SK-N-SH treated with all-trans-retinoic acid at 6 μM for 48 hours (cell line): ENCODE measurements around the gene MED8.

Experiments used
- ARNTL ChIP-seq: fragments of 450-650 bp; formaldehyde crosslinking; IDR thresholded peaks from 2 replicates; pipeline ENCODE4 v1.5.0; 2020; ENCODE audit warnings: low read depth, mild to moderate bottlenecking, moderate library complexity, borderline replicate concordance
- BACH2 ChIP-seq: fragments of 250-450 bp; sonication (Bioruptor Pico); IDR thresholded peaks from 2 replicates; pipeline ENCODE4 v1.9.0; 2021; ENCODE audit warnings: mild to moderate bottlenecking, borderline replicate concordance
- ESRRG ChIP-seq: fragments of 250-450 bp; sonication (Bioruptor Pico); IDR thresholded peaks from 2 replicates; pipeline ENCODE4 v1.6.1; 2021; ENCODE audit warnings: mild to moderate bottlenecking
- GLIS3 ChIP-seq: fragments of 250-450 bp; sonication (Bioruptor Pico); IDR thresholded peaks from 2 replicates; pipeline ENCODE4 v1.5.0; 2020; ENCODE audit warnings: mild to moderate bottlenecking, moderate library complexity
- ISL1 ChIP-seq: fragments of 250-450 bp; sonication (Bioruptor Pico); IDR thresholded peaks from 2 replicates; pipeline ENCODE4 v2.1.2; 2022; ENCODE audit warnings: mild to moderate bottlenecking, moderate library complexity
- OSR1 ChIP-seq: fragments of 250-450 bp; sonication (Bioruptor Pico); IDR thresholded peaks from 2 replicates; pipeline ENCODE4 v1.8.0; 2022; ENCODE audit warnings: moderate library complexity, mild to moderate bottlenecking, inconsistent platforms
- PPARA ChIP-seq: fragments of 250-450 bp; sonication (Bioruptor Pico); IDR thresholded peaks from 2 replicates; pipeline ENCODE4 v1.5.0; 2020; ENCODE audit warnings: mild to moderate bottlenecking, borderline replicate concordance
- SNAI2 ChIP-seq: fragments of 250-450 bp; sonication (Bioruptor Pico); IDR thresholded peaks from 2 replicates; pipeline ENCODE4 v1.5.0; 2020; ENCODE audit warnings: mild to moderate bottlenecking, moderate library complexity
- ZFP30 ChIP-seq: fragments of 450-650 bp; formaldehyde crosslinking; IDR thresholded peaks from 2 replicates; pipeline ENCODE4 v1.5.0; 2022; ENCODE audit warnings: mild to moderate bottlenecking, moderate library complexity
- ZNF565 ChIP-seq: fragments of 450-650 bp; formaldehyde crosslinking; conservative IDR thresholded peaks from 2 replicates; pipeline ENCODE4 v1.5.0; 2020; ENCODE audit warnings: low read depth, mild to moderate bottlenecking, moderate library complexity
- ZNF70 ChIP-seq: fragments of 450-650 bp; formaldehyde crosslinking; IDR thresholded peaks from 2 replicates; pipeline ENCODE4 v1.5.0; 2020; ENCODE audit warnings: mild to moderate bottlenecking, moderate library complexity
- ZNF8 ChIP-seq: fragments of 450-650 bp; formaldehyde crosslinking; IDR thresholded peaks from 2 replicates; pipeline ENCODE4 v1.5.0; 2020; ENCODE audit warnings: mild to moderate bottlenecking, moderate library complexity
- TF ChIP-seq, protein P1 (sequence below): fragments of 250-450 bp; sonication (Bioruptor Pico); IDR thresholded peaks from 2 replicates; pipeline ENCODE4 v1.8.0; 2020; ENCODE audit warnings: mild to moderate bottlenecking, moderate library complexity, borderline replicate concordance
- TF ChIP-seq, protein P2 (sequence below): fragments of 250-450 bp; sonication (Bioruptor Pico); IDR thresholded peaks from 2 replicates; pipeline ENCODE4 v1.5.1; 2021; ENCODE audit warnings: mild to moderate bottlenecking, moderate library complexity

DNA sequence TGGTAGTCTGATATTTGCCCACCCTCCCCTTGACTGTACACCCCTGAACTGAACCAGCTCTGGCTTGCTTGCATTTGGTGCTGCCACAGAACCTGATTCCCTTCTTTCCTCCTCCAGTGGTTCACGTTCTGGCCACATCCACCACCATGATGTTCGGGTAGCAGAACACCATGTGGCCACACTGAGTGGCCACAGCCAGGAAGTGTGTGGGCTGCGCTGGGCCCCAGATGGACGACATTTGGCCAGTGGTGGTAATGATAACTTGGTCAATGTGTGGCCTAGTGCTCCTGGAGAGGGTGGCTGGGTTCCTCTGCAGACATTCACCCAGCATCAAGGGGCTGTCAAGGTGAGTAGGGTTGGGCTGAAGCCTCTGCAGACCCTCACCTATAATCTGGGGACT, 29.0 kb downstream of the MED8 start:
- no peak for TF ChIP-seq OSR1 (CRISPR knock-in tag)
- TF ChIP-seq PPARA (CRISPR knock-in tag), result no peak
- TF ChIP-seq ZFP30 (CRISPR knock-in tag), result no peak
- no peak for TF ChIP-seq ZNF565 (CRISPR knock-in tag)
- TF ChIP-seq ZNF8 (CRISPR knock-in tag), result no peak
- TF ChIP-seq SNAI2, result no peak
- no peak for TF ChIP-seq ARNTL (CRISPR knock-in tag)
- TF ChIP-seq ISL1 (CRISPR knock-in tag), result no peak
- TF ChIP-seq ESRRG (CRISPR knock-in tag), result no peak
- TF ChIP-seq GLIS3 (CRISPR knock-in tag), result no peak
- TF ChIP-seq, protein P1, sequence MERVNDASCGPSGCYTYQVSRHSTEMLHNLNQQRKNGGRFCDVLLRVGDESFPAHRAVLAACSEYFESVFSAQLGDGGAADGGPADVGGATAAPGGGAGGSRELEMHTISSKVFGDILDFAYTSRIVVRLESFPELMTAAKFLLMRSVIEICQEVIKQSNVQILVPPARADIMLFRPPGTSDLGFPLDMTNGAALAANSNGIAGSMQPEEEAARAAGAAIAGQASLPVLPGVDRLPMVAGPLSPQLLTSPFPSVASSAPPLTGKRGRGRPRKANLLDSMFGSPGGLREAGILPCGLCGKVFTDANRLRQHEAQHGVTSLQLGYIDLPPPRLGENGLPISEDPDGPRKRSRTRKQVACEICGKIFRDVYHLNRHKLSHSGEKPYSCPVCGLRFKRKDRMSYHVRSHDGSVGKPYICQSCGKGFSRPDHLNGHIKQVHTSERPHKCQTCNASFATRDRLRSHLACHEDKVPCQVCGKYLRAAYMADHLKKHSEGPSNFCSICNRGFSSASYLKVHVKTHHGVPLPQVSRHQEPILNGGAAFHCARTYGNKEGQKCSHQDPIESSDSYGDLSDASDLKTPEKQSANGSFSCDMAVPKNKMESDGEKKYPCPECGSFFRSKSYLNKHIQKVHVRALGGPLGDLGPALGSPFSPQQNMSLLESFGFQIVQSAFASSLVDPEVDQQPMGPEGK (CRISPR knock-in tag), result no peak
- TF ChIP-seq BACH2 (CRISPR knock-in tag), result no peak
- TF ChIP-seq, protein P2, sequence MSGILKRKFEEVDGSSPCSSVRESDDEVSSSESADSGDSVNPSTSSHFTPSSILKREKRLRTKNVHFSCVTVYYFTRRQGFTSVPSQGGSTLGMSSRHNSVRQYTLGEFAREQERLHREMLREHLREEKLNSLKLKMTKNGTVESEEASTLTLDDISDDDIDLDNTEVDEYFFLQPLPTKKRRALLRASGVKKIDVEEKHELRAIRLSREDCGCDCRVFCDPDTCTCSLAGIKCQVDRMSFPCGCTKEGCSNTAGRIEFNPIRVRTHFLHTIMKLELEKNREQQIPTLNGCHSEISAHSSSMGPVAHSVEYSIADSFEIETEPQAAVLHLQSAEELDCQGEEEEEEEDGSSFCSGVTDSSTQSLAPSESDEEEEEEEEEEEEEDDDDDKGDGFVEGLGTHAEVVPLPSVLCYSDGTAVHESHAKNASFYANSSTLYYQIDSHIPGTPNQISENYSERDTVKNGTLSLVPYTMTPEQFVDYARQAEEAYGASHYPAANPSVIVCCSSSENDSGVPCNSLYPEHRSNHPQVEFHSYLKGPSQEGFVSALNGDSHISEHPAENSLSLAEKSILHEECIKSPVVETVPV (CRISPR knock-in tag), result no peak
- TF ChIP-seq ZNF70 (CRISPR knock-in tag), result no peak
